GM20000 (cell line): ENCODE measurements around the gene RAPGEF3.

Experiments used
- DNase-seq: peaks from one replicate; pipeline ENCODE4 v3.0.0; 2012; ENCODE audit warnings: low spot score
- TF ChIP-seq, protein P1 (sequence below): IDR thresholded peaks from 2 replicates; pipeline ENCODE4 v1.5.1; 2012; ENCODE audit warnings: mild to moderate bottlenecking, control low read depth; ENCODE audit errors: extremely low read depth, missing control alignments

The RAPGEF3 gene

GRCh38 chr12:47769234-47770085, 10.8 kb upstream of the RAPGEF3 start:
- TF ChIP-seq, protein P1, sequence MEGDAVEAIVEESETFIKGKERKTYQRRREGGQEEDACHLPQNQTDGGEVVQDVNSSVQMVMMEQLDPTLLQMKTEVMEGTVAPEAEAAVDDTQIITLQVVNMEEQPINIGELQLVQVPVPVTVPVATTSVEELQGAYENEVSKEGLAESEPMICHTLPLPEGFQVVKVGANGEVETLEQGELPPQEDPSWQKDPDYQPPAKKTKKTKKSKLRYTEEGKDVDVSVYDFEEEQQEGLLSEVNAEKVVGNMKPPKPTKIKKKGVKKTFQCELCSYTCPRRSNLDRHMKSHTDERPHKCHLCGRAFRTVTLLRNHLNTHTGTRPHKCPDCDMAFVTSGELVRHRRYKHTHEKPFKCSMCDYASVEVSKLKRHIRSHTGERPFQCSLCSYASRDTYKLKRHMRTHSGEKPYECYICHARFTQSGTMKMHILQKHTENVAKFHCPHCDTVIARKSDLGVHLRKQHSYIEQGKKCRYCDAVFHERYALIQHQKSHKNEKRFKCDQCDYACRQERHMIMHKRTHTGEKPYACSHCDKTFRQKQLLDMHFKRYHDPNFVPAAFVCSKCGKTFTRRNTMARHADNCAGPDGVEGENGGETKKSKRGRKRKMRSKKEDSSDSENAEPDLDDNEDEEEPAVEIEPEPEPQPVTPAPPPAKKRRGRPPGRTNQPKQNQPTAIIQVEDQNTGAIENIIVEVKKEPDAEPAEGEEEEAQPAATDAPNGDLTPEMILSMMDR = no peak
- DNase-seq = no peak

DNA sequence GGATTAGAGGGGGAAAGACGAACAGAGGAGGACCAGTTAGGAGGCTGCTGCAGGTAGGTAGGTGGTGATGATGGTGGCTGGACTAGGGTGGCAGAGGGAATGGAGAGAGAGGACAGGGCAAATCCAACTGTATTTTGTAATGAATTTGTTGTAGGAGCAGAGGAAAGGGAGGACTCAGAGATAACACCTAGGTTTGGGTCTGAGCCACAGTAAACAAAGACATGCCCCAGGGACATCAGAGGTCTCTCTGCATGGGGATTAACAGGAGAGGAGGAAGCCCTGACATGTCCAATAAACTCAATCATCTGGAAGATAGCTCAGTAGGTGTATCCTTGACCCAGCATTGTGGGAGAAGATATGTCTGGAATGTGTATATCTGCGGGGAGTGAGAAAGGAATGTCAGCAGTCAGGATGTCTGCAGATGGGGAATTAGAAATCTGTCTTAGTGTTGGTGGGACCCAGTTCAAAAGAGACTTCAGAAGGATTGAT, 9.7 kb upstream of the RAPGEF3 start:
- TF ChIP-seq, protein P1 = no peak

DNA sequence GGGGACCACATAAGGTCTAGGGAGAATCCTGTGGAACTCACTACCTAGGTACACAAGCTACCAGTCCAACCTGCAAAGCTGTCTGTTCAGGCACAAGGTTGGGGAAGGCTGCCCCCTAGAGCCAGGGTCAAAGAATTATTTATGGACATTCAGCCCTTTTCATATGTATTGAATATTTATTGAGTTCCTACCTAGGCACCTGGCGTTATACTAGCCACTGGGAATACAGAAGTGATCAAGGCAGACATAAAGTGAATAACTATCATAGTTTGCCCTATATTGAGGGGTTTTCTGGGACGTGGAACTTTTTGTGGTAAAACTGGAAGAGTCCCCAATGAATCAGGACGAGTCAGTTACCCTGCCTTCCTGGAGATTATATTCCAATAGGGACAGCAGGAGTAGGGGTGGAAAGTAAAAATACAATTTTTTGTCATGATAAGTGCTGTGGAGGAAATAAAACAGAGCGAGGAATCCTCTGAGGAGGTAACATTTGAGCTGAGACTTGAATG, 8.6 kb upstream of the RAPGEF3 start:
- peak; percentile 79 for DNase-seq
- TF ChIP-seq, protein P1 = peak; percentile 35

More for the DNA sequence above, 9.7 kb upstream of the RAPGEF3 start:
- DNase-seq = no peak

- TF ChIP-seq, protein P1 = no peak
- DNase-seq = no peak
Measured at GRCh38 chr12:47766502-47767215, 8.0 kb upstream of the RAPGEF3 start.

DNA sequence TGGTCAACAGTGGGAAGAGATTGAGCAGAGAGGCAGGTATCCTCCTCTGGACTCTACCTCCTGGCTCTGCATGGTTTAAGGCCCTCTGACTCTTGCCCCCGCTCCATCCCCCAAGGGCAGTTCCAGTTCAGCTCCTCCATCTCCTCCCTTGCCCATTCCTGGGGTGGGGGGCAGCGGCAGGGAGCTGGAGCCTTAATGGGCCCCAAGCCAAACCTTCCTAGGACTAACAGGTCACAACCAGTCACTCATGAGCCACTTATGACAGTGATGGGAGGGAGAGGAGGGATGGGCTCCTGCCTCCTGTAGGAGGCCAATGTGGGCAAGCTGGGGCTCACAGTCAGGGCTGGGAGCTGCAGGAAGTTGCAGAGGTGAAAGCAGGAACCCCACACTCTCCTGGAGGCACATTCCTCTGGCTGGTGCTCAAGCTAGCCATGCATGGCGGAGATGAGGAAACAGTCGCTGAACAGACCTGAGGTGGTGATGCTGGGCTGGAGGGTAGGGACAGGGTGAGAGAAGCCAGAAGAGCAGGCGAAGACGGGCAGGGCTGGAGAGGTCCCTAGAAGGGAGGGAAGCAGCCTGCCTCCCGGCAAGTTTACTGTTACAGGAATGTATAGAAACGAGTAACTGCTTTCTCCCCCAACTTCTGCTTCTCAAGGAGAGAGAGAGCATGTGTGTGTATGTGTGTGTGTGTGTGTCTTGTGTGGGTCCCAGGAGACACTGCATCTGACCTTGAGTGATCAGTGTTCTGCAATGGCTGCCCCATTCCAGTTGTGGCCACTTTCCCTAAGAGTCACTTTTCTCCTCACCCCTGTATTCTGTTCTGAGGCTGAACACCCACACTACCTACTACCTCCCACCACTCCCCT, 5.0 kb upstream of the RAPGEF3 start:
- TF ChIP-seq, protein P1 = no peak
- DNase-seq = no peak

- TF ChIP-seq, protein P1 = no peak
- no peak for DNase-seq
Measured at GRCh38 chr12:47762850-47763465, 4.3 kb upstream of the RAPGEF3 start.
